H9 (cell line): Measurements from ENCODE around the gene TBC1D24. TPM values are rescaled to one million over a fixed set of nuclear protein-coding genes. Genes with fewer than 3 reads are reported as not detected.

Source experiments
- DNase-seq: peaks from one replicate; pipeline ENCODE4 v3.0.0-alpha.2; 2017
- H2AFZ ChIP-seq: one replicate; pipeline ENCODE4 v1.6.1; 2013; ENCODE audit warnings: mild to moderate bottlenecking, low read length, control low read depth, moderate library complexity
- H2AK5ac ChIP-seq: 2 replicates; pipeline ENCODE4 v1.6.1; 2013; ENCODE audit warnings: low read length, control low read depth, mixed read lengths; ENCODE audit not compliant: insufficient read length
- H2BK120ac ChIP-seq: one replicate; pipeline ENCODE4 v1.6.1; 2013; ENCODE audit warnings: low read depth, mild to moderate bottlenecking, low read length, control low read depth, inconsistent platforms; ENCODE audit not compliant: poor library complexity, severe bottlenecking
- H2BK12ac ChIP-seq: 2 replicates; pipeline ENCODE4 v1.6.1; 2013; ENCODE audit warnings: low read length, control low read depth, mixed read lengths, low read depth; ENCODE audit not compliant: insufficient read length
- H2BK15ac ChIP-seq: 2 replicates; pipeline ENCODE4 v1.6.1; 2013; ENCODE audit warnings: low read depth, low read length, control low read depth
- H2BK20ac ChIP-seq: one replicate; pipeline ENCODE4 v1.6.1; 2013; ENCODE audit warnings: low read depth, mild to moderate bottlenecking, low read length, control low read depth, inconsistent platforms; ENCODE audit not compliant: poor library complexity, severe bottlenecking
- H2BK5ac ChIP-seq: 2 replicates; pipeline ENCODE4 v1.6.1; 2013; ENCODE audit warnings: low read length, control low read depth, mixed read lengths; ENCODE audit not compliant: insufficient read length
- H3K14ac ChIP-seq: 2 replicates; pipeline ENCODE4 v1.6.1; 2013; ENCODE audit warnings: low read length, control low read depth; ENCODE audit not compliant: insufficient read depth
- H3K18ac ChIP-seq: 2 replicates; pipeline ENCODE4 v1.6.1; 2013; ENCODE audit warnings: low read depth, mild to moderate bottlenecking, mixed read lengths, low read length, control low read depth; ENCODE audit not compliant: insufficient read length
- H3K23ac ChIP-seq: 2 replicates; pipeline ENCODE4 v1.6.1; 2013; ENCODE audit warnings: low read length, control low read depth, mixed read lengths, low read depth; ENCODE audit not compliant: insufficient read length
- H3K23me2 ChIP-seq: 2 replicates; pipeline ENCODE4 v1.6.1; 2013; ENCODE audit warnings: low read depth, mild to moderate bottlenecking, mixed read lengths, low read length, control low read depth; ENCODE audit not compliant: insufficient read length, poor library complexity, severe bottlenecking
- H3K27ac ChIP-seq: 2 replicates; pipeline ENCODE4 v1.5.1; 2013; ENCODE audit warnings: low read length, control low read depth, mixed read lengths, low read depth; ENCODE audit not compliant: insufficient read length
- H3K27me3 ChIP-seq: 2 replicates; pipeline ENCODE4 v1.6.1; 2013; ENCODE audit warnings: low read length, control low read depth, inconsistent platforms; ENCODE audit not compliant: insufficient read depth
- H3K4ac ChIP-seq: 2 replicates; pipeline ENCODE4 v1.6.1; 2013; ENCODE audit warnings: low read depth, mild to moderate bottlenecking, control low read depth, inconsistent platforms, low read length, moderate library complexity
- H3K4me1 ChIP-seq: 2 replicates; pipeline ENCODE4 v1.6.1; 2013; ENCODE audit warnings: low read length, control low read depth, inconsistent platforms; ENCODE audit not compliant: insufficient read depth
- H3K4me2 ChIP-seq: 2 replicates; pipeline ENCODE4 v1.6.1; 2013; ENCODE audit warnings: low read length, control low read depth, mixed read lengths; ENCODE audit not compliant: insufficient read length, insufficient read depth
- H3K56ac ChIP-seq: 2 replicates; pipeline ENCODE4 v1.6.1; 2013; ENCODE audit warnings: low read depth, mild to moderate bottlenecking, mixed read lengths, low read length, control low read depth; ENCODE audit not compliant: insufficient read length
- H3K79me1 ChIP-seq: 2 replicates; pipeline ENCODE4 v1.6.1; 2013; ENCODE audit warnings: low read depth, mild to moderate bottlenecking, moderate library complexity, low read length, control low read depth, inconsistent platforms; ENCODE audit not compliant: insufficient read depth, poor library complexity, severe bottlenecking
- H3K79me2 ChIP-seq: 2 replicates; pipeline ENCODE4 v1.6.1; 2013; ENCODE audit warnings: low read length, control low read depth, inconsistent platforms; ENCODE audit not compliant: insufficient read depth
- H3K9ac ChIP-seq: 2 replicates; pipeline ENCODE4 v1.6.1; 2013; ENCODE audit warnings: low read length, control low read depth, mixed read lengths; ENCODE audit not compliant: insufficient read length; ENCODE audit errors: extremely low read depth
- H3K9me3 ChIP-seq: one replicate; pipeline ENCODE4 v1.6.1; 2013; ENCODE audit warnings: low read depth, low read length, inconsistent platforms; ENCODE audit not compliant: control insufficient read depth
- H3T11ph ChIP-seq: one replicate; pipeline ENCODE4 v1.6.1; 2013; ENCODE audit warnings: mild to moderate bottlenecking, low read length, control low read depth, inconsistent platforms
- H4K20me1 ChIP-seq: one replicate; pipeline ENCODE4 v1.6.1; 2013; ENCODE audit not compliant: control insufficient read depth, insufficient read length, insufficient read depth
- H4K5ac ChIP-seq: 2 replicates; pipeline ENCODE4 v1.6.1; 2013; ENCODE audit warnings: low read depth, mild to moderate bottlenecking, mixed read lengths, low read length, control low read depth; ENCODE audit not compliant: insufficient read length
- H4K8ac ChIP-seq: replicated peaks from 2 replicates; pipeline ENCODE4 v1.6.1; 2013; ENCODE audit warnings: low read length, control low read depth, mixed read lengths, low read depth; ENCODE audit not compliant: insufficient read length
- H4K91ac ChIP-seq: 2 replicates; pipeline ENCODE4 v1.6.1; 2013; ENCODE audit warnings: low read depth, mild to moderate bottlenecking, moderate library complexity, mixed read lengths, low read length, control low read depth; ENCODE audit not compliant: insufficient read length
- H3K27ac Mint-ChIP-seq, 3 experiments: 2 replicates in 2 of 3; 3 replicates in 1 of 3; pipeline ENCODE4 v1.8.0; 2020 to 2021; ENCODE audit warnings: mixed read lengths in 3 of 3, mild to moderate bottlenecking in 1 of 3, moderate library complexity in 1 of 3
- H3K27me3 Mint-ChIP-seq: 2 replicates; pipeline ENCODE4 v1.8.0; 2021; ENCODE audit warnings: low read depth, mild to moderate bottlenecking, moderate library complexity, mixed read lengths
- H3K36me3 Mint-ChIP-seq, 3 experiments: 2 replicates in 2 of 3; 3 replicates in 1 of 3; pipeline ENCODE4 v1.8.0; 2020 to 2021; ENCODE audit warnings: low read depth in 3 of 3, mixed read lengths in 3 of 3; ENCODE audit not compliant: insufficient read depth in 1 of 3
- H3K4me1 Mint-ChIP-seq, 2 experiments: 2 replicates each; pipeline ENCODE4 v1.8.0; 2020; ENCODE audit warnings: mixed read lengths in 2 of 2
- H3K4me3 Mint-ChIP-seq, 2 experiments: 2 replicates in 1 of 2; 3 replicates in 1 of 2; pipeline ENCODE4 v1.8.0; 2020 to 2021; ENCODE audit warnings: mild to moderate bottlenecking in 2 of 2, mixed read lengths in 2 of 2, moderate library complexity in 1 of 2
- H3K9me3 Mint-ChIP-seq, 2 experiments: 2 replicates in 1 of 2; 3 replicates in 1 of 2; pipeline ENCODE4 v1.8.0; 2020; ENCODE audit warnings: mild to moderate bottlenecking in 2 of 2, mixed read lengths in 2 of 2, moderate library complexity in 1 of 2
- WGBS: extraction: QIAGEN DNeasy Blood & Tissue Kit; methylation state at CpG from one replicate; pipeline ENCODE4 v1.1.7; 2013; ENCODE audit warnings: missing lambda C conversion rate, low lambda C conversion rate, mixed read lengths; ENCODE audit not compliant: insufficient read length; ENCODE audit errors: extremely low coverage; 5-methylcytosine and 5-hydroxymethylcytosine counted together
- total RNA-seq: library from RNA; stranded (reverse); gene quantifications from 2 replicates; pipeline ENCODE4 v1.2.1, GENCODE V29; 2021
- TF ChIP-seq, protein P1 (sequence below): fragments of 200-600 bp; sonication (generic); conservative IDR thresholded peaks from 3 replicates; pipeline ENCODE4 v1.8.0; 2021; ENCODE audit warnings: antibody characterized with exemption, mild to moderate bottlenecking

Gene TBC1D24
- total RNA-seq, 1 experiment from 2014 or later: 19.0 TPM

DNA sequence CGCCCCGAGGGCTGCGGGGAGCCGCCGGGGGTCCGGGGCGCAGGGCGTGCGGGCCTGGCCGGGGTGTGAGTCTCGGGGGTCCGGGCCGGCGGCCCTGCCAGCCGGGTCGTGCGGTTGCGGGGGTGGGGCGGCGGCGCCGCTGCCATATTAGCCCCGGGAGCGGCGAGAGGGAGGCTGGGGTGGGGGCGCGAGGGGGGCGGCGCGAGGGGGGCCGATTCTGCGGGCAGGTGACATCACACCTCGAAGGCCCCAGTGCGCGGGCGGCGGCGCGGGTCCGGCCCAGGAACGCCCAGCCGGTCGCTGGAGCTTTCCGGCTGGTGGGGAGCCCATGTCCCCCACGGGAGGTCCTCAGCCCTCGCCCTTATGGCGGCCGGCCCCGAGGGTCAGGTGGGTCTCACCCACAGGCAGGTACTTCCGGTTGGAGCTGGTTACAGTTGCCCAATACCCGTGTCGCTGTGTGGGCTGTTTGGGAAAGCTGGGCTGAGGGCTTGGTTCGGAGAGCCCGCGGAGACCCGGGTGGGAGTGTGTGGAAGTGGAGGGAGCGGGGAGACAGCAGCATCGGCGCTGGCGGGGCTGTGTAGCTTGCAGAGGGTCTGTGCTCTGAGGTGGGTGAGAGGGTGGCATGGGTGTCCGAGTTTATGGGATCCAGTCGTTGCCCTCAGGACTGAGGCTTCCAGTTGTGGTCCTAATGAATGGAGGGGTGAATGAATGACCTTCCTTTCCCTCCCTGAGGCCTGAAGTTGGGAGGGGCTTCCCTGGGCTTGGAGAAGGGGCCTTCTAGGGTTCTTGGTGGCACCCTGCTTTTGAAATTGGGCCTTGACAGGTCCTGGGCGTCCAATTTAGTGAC, 39.6 kb downstream of the TBC1D24 start:
- Histone ChIP-seq H3K9ac (peak overlapping the region; percentile 74), H3K4me1 (peaks cover 3% of the 10 kb centered on the region; the same call in 1 of the 2 replicates), H4K91ac (no peak overlapping the region), H3T11ph (no peak overlapping the region), H2BK5ac (no peak overlapping the region), H2AK5ac (no peak overlapping the region), H3K79me1 (peaks cover 7% of the 10 kb centered on the region), H4K8ac (no peak overlapping the region), H3K27me3 (no peaks in the 10 kb centered on the region), H3K23ac (no peak overlapping the region), H3K4ac (no peak overlapping the region), H2BK20ac (no peak overlapping the region), H2BK12ac (no peak overlapping the region), H3K23me2 (peaks cover 16% of the 10 kb centered on the region), H3K9me3 (no peaks in the 10 kb centered on the region), H3K56ac (no peak overlapping the region), H3K14ac (peak overlapping the region; percentile 49), H4K20me1 (no peaks in the 10 kb centered on the region), H2BK15ac (no peak overlapping the region), H4K5ac (no peak overlapping the region), H3K79me2 (peaks cover 36% of the 10 kb centered on the region; the same call in 1 of the 2 replicates), H3K18ac (no peak overlapping the region), H2AFZ (no peak overlapping the region), H3K4me2 (peak overlapping the region; percentile 92), H2BK120ac (no peak overlapping the region), H3K27ac (no peak overlapping the region)
- WGBS: no CpG with 5 or more reads among the region's 63 CpGs
- Mint-ChIP-seq H3K9me3 (no peaks in the 10 kb centered on the region; a peak in 1 of 5 replicates), H3K4me3 (peak overlapping the region; percentile 90 to 91), H3K36me3 (peaks cover 2 to 14% (median 10%) of the 10 kb centered on the region in 3 experiments; a peak in 6 of 7 replicates), H3K4me1 (peaks cover 42 to 55% of the 10 kb centered on the region in 2 experiments), H3K27ac (peak overlapping the region; percentile 44 to 96 (median 47); a peak in 4 of 7 replicates), H3K27me3 (peaks cover 5% of the 10 kb centered on the region)
- peak; percentile 39 for DNase-seq
- TF ChIP-seq, protein P1, sequence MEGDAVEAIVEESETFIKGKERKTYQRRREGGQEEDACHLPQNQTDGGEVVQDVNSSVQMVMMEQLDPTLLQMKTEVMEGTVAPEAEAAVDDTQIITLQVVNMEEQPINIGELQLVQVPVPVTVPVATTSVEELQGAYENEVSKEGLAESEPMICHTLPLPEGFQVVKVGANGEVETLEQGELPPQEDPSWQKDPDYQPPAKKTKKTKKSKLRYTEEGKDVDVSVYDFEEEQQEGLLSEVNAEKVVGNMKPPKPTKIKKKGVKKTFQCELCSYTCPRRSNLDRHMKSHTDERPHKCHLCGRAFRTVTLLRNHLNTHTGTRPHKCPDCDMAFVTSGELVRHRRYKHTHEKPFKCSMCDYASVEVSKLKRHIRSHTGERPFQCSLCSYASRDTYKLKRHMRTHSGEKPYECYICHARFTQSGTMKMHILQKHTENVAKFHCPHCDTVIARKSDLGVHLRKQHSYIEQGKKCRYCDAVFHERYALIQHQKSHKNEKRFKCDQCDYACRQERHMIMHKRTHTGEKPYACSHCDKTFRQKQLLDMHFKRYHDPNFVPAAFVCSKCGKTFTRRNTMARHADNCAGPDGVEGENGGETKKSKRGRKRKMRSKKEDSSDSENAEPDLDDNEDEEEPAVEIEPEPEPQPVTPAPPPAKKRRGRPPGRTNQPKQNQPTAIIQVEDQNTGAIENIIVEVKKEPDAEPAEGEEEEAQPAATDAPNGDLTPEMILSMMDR: no peak
